Heart left ventricle (tissue), 16 donors: ENCODE measurements around the gene EPHB1. TPM values are rescaled to one million over a fixed set of nuclear protein-coding genes. Genes with fewer than 3 reads are reported as not detected.
"Not testable (repeated sequence)": the region's sequence is repeated elsewhere in the genome, so short reads cannot be mapped to it uniquely, and the experiment has no call there.

ENCODE experiments used
- ATAC-seq, 4 donors: fragments of 200-7000 bp; cut with Tn5 transposase; one replicate each; pipeline ENCODE4 v1.9.1; 2020 to 2022; ENCODE audit warnings: moderate library complexity in 4 of 4, mild to moderate bottlenecking in 3 of 4, moderate number of reproducible peaks in 1 of 4
- DNase-seq, 5 donors: peaks; one replicate each; pipeline ENCODE4 v3.0.0-alpha.2; 2020
- H3K27ac ChIP-seq, 12 donors: fragments of 200-600 bp; sonication (generic) in 4 of 12; one replicate each; pipeline versions ENCODE4 v1.5.0 to v1.8.0; 2016 to 2022; ENCODE audit warnings: mild to moderate bottlenecking in 2 of 12
- H3K27me3 ChIP-seq, 9 donors: fragments of 200-600 bp; sonication (generic) in 2 of 9; one replicate each; pipeline versions ENCODE4 v1.5.1 to v1.8.0; 2016 to 2022; ENCODE audit warnings: mild to moderate bottlenecking in 3 of 9
- H3K36me3 ChIP-seq, 9 donors: fragments of 200-600 bp; sonication (generic) in 2 of 9; one replicate each; pipeline versions ENCODE4 v1.5.0 to v1.8.0; 2018 to 2022; ENCODE audit warnings: mild to moderate bottlenecking in 2 of 9
- H3K4me1 ChIP-seq, 12 donors: fragments of 200-600 bp; sonication (generic) in 4 of 12; one replicate each; pipeline versions ENCODE4 v1.5.0 to v1.8.0; 2016 to 2022; ENCODE audit warnings: mild to moderate bottlenecking in 3 of 12
- H3K4me3 ChIP-seq, 12 donors: fragments of 200-600 bp; sonication (generic) in 4 of 12; one replicate each; pipeline versions ENCODE4 v1.5.0 to v1.8.0; 2017 to 2022; ENCODE audit warnings: mild to moderate bottlenecking in 9 of 12, moderate library complexity in 4 of 12
- H3K9me3 ChIP-seq, 12 donors: fragments of 200-600 bp; sonication (generic) in 4 of 12; one replicate each; pipeline versions ENCODE4 v1.5.0 to v1.8.0; 2016 to 2022; ENCODE audit warnings: mild to moderate bottlenecking in 1 of 12
- CTCF ChIP-seq, 12 donors: fragments of 200-600 bp; sonication (generic) in 4 of 12; IDR thresholded peaks; one replicate each; pipeline versions ENCODE4 v1.5.0 to v1.8.0; 2018 to 2022; ENCODE audit warnings: antibody characterized with exemption in 12 of 12, mild to moderate bottlenecking in 5 of 12
- POLR2A ChIP-seq, 2 donors: fragments of 450-650 bp; IDR thresholded peaks; one replicate each; pipeline ENCODE4 v1.6.1; 2017; ENCODE audit warnings: antibody characterized with exemption in 2 of 2, mild to moderate bottlenecking in 2 of 2, moderate library complexity in 2 of 2
- WGBS, 4 donors: extraction: QIAGEN DNeasy Blood & Tissue Kit in 2 of 4; methylation state at CpG; one replicate each; pipeline versions ENCODE4 v1.1.5 to v1.1.7; 2013 to 2018; 5-methylcytosine and 5-hydroxymethylcytosine counted together
- intact Hi-C, 10 donors: fragments of 100-400 bp; cut with DNase I; formaldehyde crosslinking; loops; one replicate each; pipeline versions ENCODE4 v1.11.1 to v1.14.2; 2022
- polyA plus RNA-seq, 2 donors: library from polyadenylated mRNA; stranded (reverse); fragments of 200-250 nt; gene quantifications; one replicate each; pipeline ENCODE4 v1.2.3, GENCODE V29; 2013
- total RNA-seq, 9 donors: library from RNA; depleted of rRNA in 2 of 9; stranded (reverse); fragments of >200 nt in 2 of 9; fragmentation: NEBNext Ultra II Directional in 3 of 9; extraction: Animal tissue kit (Norgen Biotek cat#: 25700) in 3 of 9; gene quantifications; one replicate each; pipeline versions ENCODE4 v1.1.0 to v1.2.4, GENCODE V29; 2016 to 2023
- donor health status: ischemic (EF 13 %, LVEDD 7.1; RV severe dilation, severe dysfunction).
- donor health status: healthy with polysubstance abuse.
- donor health status: DM: no; HTN: yes; CAD: no.
- donor health status: DM: no; HTN: no; CAD: no.
- donor health status: ischemic (EF 25% LVEDD 6.9; RV normal size, moderate dysfunction).
- donor health status: ischemic (EF 25% LVEDD 5.7; RV mildly dilated, moderate dysfunction).
- donor health status: healthy.
- donor health status: DM: yes; HTN: yes; CAD: no.
- donor health status: ischemic (EF 35%, LVEDD 5.7; RV mildly dilated, moderate dysfunction).
- donor health status: nonischemic (EF 11% LVEDD 7.7; RV severe dilation, severe dysfunction).
- donor health status: DM: yes; HTN: yes; CAD: no.
- donor health status: PGD.
- donor health status: ischemic (EF 29% LVEDD 5.4; RV normal size, mild dysfunction).
- donor health status: nonischemic (EF 23%, LVEDD 6.1; RV moderate dilation, normal function).

Gene EPHB1
- total and polyA plus RNA-seq, 11 donors, result 0.31 to 2.2 (median 1.1) TPM

- Histone ChIP-seq H3K36me3 (no peaks in the 10 kb centered on the region), H3K4me3 (no peak overlapping the region), H3K9me3 (no peaks in the 10 kb centered on the region), H3K27ac (no peak overlapping the region), H3K27me3 (no peaks in the 10 kb centered on the region), H3K4me1 (no peaks in the 10 kb centered on the region)
- ATAC-seq, result no peak
- 47 to 53% (median 49%) methylated on average over 9 of the region's 9 CpGs for WGBS, 4 donors
- no peak for DNase-seq
- intact Hi-C loops, result no loop called here
- no peak for TF ChIP-seq CTCF (IDR thresholded peaks at IDR 0.05)
- no peak for TF ChIP-seq POLR2A (IDR thresholded peaks at IDR 0.05)
Measured at GRCh38 chr3:135023996-135024658, 229.1 kb downstream of the EPHB1 start.

GRCh38 chr3:135030768-135031615 lies 235.9 kb downstream of the EPHB1 start:
- H3K27ac ChIP-seq, H3K36me3 ChIP-seq, intact Hi-C loops, DNase-seq, H3K4me3 ChIP-seq, H3K9me3 ChIP-seq, H3K4me1 ChIP-seq, ATAC-seq: not testable (repeated sequence)
- WGBS, 4 donors, result 24 to 39% (median 29%) methylated on average over 14 to 27 of the region's 27 CpGs
- peaks cover 0 to 39% (median 3%) of the 10 kb centered on the region in 9 donors for H3K27me3 ChIP-seq

DNA sequence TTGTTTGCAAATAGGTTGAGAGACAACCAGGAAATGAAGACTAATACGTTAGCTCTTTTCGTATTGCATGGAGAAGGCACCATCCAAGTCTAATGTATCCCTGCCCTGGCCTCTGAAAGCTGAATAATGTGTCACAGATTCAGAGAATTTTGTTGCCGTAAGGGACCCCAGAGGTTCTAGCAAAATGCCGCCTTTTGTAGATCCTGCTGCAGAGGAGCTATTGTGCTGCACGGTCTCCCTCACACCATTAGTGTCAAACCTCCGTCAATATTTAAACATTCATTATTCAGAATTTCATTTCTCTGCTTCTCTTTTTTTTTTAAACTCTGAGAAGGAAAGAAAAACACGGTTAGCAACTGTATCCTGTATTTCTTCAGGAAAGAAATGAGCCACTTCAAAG lies 238.7 kb downstream of the EPHB1 start:
- Histone ChIP-seq H3K4me1 (peaks cover 0 to 8% (median 0%) of the 10 kb centered on the region in 12 donors), H3K4me3 (no peak overlapping the region), H3K27ac (no peak overlapping the region), H3K9me3 (no peaks in the 10 kb centered on the region), H3K27me3 (peaks cover 0 to 39% (median 3%) of the 10 kb centered on the region in 9 donors), H3K36me3 (no peaks in the 10 kb centered on the region)
- intact Hi-C loops, result no loop called here
- no peak for TF ChIP-seq CTCF (IDR thresholded peaks at IDR 0.05)
- TF ChIP-seq POLR2A (IDR thresholded peaks at IDR 0.05), result no peak
- 80 to 90% (median 84%) methylated on average over 7 of the region's 7 CpGs for WGBS, 4 donors
- no peak for ATAC-seq
- no peak for DNase-seq

DNA sequence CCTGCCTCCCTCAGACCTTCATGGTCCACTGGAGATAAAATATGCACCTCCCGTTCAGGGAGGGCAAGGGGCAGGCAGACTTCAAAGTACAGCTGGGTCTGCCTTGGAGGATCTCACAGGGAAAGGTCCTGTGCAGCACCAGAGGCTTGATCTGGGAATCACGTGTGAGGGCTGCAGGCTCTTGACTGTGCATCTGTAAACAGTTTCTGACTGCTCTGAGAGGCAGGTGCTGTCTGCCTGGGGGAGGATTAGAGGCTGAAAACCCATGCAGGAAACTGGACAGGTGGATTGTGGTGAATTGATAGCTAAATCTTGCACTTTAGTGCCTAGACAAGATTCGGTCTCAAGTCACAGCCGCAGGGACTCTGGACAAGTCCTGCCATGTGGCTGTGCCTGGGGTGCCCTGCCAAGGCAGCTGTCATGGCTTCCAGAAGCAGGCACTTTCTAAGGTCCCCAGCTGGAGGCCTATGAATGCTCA lies 239.3 kb downstream of the EPHB1 start:
- peaks cover 0 to 8% (median 0%) of the 10 kb centered on the region in 12 donors for H3K4me1 ChIP-seq
- peaks cover 0 to 39% (median 3%) of the 10 kb centered on the region in 9 donors for H3K27me3 ChIP-seq
- H3K9me3 ChIP-seq, result no peaks in the 10 kb centered on the region
- intact Hi-C loops, result no loop called here
- WGBS, 4 donors, result 59 to 67% (median 60%) methylated on average over 4 of the region's 4 CpGs
- H3K4me3 ChIP-seq, result no peak overlapping the region
- DNase-seq, result no peak
- no peak for ATAC-seq
- H3K27ac ChIP-seq, result no peak overlapping the region
- no peak for TF ChIP-seq POLR2A (IDR thresholded peaks at IDR 0.05)
- no peak for TF ChIP-seq CTCF (IDR thresholded peaks at IDR 0.05)
- no peaks in the 10 kb centered on the region for H3K36me3 ChIP-seq
